GM21528 (cell line): ENCODE data around the gene MAML3.

ENCODE experiments used
- ATAC-seq: cut with Tn5 transposase; IDR thresholded peaks from one replicate; pipeline ENCODE4 v1.9.1; 2021; ENCODE audit warnings: mild to moderate bottlenecking, moderate library complexity; ENCODE audit not compliant: unreplicated experiment, low FRiP score

Gene MAML3

GRCh38 chr4:139801895-139802294, 352.1 kb downstream of the MAML3 start:
- no peak for ATAC-seq

GRCh38 chr4:139800082-139800481, 353.9 kb downstream of the MAML3 start:
- no peak for ATAC-seq

GRCh38 chr4:139799615-139800014, 354.4 kb downstream of the MAML3 start:
- no peak for ATAC-seq

DNA sequence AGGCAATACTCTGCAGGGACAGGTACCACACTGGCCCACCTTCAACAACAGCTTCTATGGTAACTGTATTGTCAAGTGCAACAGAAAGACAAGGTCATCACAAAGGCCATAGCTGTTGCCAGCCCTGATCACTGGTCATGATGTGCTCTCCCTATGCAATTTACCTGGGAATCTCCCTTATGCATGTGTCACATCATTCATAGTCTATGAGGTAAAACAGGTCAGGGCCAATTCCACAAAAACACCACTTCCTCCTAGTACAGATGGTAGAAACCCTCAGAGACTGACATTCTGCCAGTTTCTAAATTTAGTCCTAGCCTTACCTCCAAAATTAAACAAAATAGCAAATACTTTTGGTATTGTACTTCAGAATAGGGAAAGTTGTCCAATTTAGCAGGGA, 355.5 kb downstream of the MAML3 start:
- ATAC-seq, result no peak

DNA sequence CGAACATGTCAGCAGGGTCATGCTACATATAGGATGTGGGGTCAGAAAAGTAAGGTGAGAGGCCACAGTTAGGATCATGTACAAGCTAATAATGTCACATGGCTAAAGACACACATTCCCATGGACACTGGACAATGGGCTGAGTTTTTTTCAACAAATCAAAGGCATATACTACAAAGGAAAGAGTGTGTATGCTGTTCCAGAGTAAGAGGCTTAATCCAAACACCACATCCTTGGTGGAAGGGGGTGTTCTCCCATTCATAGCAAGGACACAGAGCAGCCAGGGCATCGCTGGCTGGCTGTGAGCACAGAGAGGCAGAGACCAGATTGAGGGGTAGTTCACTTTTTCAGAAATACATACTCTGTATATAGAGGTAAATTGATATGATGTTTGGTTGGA, 356.7 kb downstream of the MAML3 start:
- no peak for ATAC-seq

DNA sequence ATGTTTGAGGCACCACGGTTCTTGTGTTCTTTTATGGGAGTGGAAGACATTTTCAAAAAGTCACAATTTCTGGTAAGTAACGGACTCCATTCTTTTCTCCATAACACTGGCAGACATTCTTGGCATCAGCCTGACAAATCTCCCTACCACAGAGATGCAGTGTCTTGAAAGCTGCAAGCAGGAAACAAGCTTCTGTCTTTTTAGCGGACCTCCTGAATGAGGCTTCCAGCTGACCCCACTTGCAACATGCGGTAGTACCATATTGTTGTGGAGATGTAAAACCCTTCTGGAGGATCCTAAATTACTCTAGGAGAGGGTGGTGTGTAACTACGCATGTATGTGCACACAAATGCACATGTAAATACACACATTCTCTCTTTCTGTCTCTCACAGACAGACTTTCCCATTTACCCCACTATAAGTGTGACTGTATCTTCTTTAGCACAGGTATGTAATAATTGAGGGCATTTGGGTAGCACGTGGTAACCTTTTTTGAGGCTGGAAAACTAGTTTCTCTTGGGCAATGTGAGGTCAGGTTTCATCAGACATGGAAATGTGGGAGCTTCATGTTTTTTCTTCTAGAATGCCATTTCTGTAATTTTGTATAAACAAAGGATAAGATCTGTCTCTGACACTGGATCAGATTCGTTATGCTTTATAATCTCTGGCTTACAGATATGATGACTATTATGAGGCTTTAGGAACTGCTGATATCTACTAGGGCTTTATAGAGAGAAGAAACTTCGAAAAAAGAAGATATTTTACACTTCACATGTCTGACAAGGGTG, 358.3 kb downstream of the MAML3 start:
- no peak for ATAC-seq

DNA sequence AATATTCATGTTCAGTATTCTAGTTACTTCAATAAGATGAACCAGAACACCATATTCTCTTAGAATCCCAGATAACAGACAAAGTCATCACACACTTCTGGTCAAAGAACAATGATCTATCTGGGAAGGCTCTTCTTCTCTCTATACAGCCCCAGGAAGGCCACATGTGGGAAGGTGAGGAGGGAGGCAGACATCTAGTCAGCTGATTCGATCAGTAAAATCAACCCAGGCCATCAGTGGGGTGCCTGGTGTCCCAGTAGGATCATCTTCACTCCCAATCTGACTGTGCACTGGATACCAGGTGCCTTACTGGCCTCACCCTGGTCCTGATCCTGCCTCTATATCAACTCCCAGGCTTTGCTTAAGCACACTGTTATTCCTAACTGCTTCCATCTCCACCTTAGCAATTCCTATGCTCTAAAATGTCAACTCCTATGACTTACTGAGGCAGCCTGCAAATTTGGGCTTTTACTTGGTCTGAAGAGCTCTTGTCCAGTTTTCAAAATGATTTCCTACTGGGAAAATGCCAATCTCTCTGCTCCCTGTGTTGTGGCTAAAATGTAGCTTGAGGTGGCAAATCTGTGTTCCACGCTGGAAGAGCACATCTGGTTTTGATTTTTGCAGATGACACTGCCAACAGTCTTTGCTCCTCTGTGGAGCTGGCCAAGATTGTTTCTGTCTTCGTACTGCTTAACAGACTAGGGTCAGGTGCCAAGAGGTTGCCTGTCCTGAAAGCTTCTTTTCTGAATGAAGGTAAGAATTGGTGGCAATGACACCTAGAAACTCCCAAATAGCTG, 359.6 kb downstream of the MAML3 start:
- ATAC-seq, result no peak

- ATAC-seq, result no peak
These were observed 362.3 kb downstream of the MAML3 start for GRCh38 chr4:139791681-139792080.

GRCh38 chr4:139790291-139790690, 363.7 kb downstream of the MAML3 start:
- no peak for ATAC-seq

DNA sequence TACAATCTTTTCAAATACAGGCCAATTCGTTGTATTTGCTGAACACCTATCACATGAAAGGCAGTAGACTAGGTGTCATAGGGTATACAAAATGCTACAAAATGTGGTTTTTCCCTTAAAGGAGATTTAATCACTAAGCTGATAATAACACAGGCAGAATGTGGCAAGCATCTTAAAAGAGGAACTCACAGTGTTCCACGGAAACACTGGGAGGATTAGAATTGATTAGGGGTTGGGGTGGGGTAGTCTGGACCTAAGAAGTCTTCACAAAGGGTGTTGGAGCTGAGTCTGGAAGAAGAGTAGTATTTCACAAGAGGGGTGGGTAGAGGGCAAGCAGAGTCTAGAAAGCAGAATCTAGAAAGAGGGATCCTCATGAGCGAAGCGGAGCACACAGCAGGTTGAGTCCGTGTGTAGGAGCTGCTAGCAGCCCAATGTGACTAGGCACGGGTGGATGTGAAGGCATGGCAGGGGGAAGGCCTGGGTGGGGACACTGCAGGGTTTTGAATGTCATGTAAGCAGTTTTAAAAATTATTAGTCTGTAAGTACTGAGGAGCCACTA, 364.8 kb downstream of the MAML3 start:
- no peak for ATAC-seq

- no peak for ATAC-seq
These were observed 367.3 kb downstream of the MAML3 start for GRCh38 chr4:139786494-139787354.

- no peak for ATAC-seq
These were observed 368.6 kb downstream of the MAML3 start for GRCh38 chr4:139785356-139785755.

GRCh38 chr4:139783741-139784484, 370.1 kb downstream of the MAML3 start:
- ATAC-seq, result no peak

- ATAC-seq, result no peak
These were observed 371.0 kb downstream of the MAML3 start for GRCh38 chr4:139782926-139783522.

- ATAC-seq, result no peak
These were observed 372.9 kb downstream of the MAML3 start for GRCh38 chr4:139781066-139781465.

DNA sequence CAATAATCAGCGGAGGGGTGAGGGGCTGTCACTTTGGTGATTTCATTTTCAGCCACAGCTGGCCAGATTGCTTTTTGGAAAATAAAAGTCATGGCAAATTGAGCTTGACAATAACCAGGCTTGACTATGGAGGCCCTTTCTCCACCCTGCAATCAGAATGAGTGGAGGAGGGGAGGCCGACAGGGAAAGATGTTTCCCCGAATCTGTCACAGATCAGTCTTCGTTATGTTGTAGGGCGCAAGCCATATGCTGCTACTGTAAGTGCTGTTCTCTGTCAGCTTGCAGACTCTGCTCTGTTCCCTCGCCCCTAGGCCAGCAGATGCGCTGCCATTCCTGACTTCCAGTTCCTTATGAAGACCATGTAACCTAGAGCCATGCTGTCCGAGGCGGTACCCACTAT, 374.3 kb downstream of the MAML3 start:
- no peak for ATAC-seq

DNA sequence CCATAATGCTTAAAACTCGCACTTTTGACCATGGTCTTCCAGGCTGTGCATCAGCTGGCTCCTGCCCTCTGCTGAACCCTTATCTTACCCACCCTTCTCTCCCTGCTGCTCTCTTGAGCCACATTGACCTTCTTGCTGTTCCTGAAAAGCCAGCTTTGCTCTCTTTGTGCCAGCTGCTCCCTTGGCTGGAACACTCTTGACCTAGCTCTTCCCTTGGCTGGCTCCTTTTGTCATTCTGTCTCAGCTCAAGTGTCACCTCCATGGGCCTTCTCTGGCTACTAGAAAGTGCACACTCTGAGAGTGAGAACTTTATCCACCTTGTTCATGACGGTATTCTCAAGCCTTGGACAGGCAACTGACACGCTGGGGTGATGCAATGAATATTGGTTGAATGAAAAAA, 376.2 kb downstream of the MAML3 start:
- ATAC-seq, result no peak

GRCh38 chr4:139776235-139776634, 377.7 kb downstream of the MAML3 start:
- no peak for ATAC-seq

- no peak for ATAC-seq
These were observed 379.1 kb downstream of the MAML3 start for GRCh38 chr4:139774759-139775487.
